GM12878 (cell line): ENCODE measurements around the gene TMC7. TPM values are rescaled to one million over a fixed set of nuclear protein-coding genes. Genes with fewer than 3 reads are reported as not detected.

Experiments
- ATAC-seq: fragments of 200-7000 bp; cut with Tn5 transposase; 3 replicates; pipeline ENCODE4 v1.9.1; 2020; ENCODE audit warnings: mild to moderate bottlenecking, moderate library complexity
- BruUV-seq: library from RNA; stranded (reverse); fragments of 400-500 nt; replicated peaks from 2 replicates; lab custom pipeline; 2021; lab: Mats Ljungman, UMichigan
- CTCF ChIA-PET: fragments of 300-600 bp; sonication (Branson Sonifier 250); formaldehyde crosslinking; extraction: SDS; loops from one replicate; lab custom pipeline; 2021; ENCODE audit warnings: inconsistent platforms; lab: Yijun Ruan, JAX
- POLR2A ChIA-PET: fragments of 350-600 bp; formaldehyde crosslinking; extraction: SDS; loops from one replicate; lab custom pipeline; 2021; ENCODE audit warnings: inconsistent platforms; lab: Charles Lee
- RAD21 ChIA-PET: fragments of 300-600 bp; sonication (Branson Sonifier 250); formaldehyde crosslinking; loops from one replicate; lab custom pipeline; 2023; ENCODE audit warnings: antibody characterized with exemption; ENCODE audit not compliant: unreplicated experiment; lab: Charles Lee
- SMC1A ChIA-PET: fragments of 300-600 bp; sonication (Branson Sonifier 250); formaldehyde crosslinking; loops from one replicate; lab custom pipeline; 2023; ENCODE audit not compliant: unreplicated experiment, uncharacterized antibody; lab: Charles Lee
- DNase-seq: peaks from one replicate; pipeline ENCODE4 v3.0.0-alpha.2; 2011; ENCODE audit warnings: low read depth, low spot score
- FAIRE-seq: peaks from 3 replicates; lab custom pipeline; 2011; peaks lifted over from hg19 to GRCh38; lab: Jason Lieb, UNC
- H2AFZ ChIP-seq: 2 replicates; pipeline ENCODE4 v1.6.0; 2011; ENCODE audit warnings: low read depth, low read length, control low read depth; ENCODE audit not compliant: control insufficient read depth
- H3K27ac ChIP-seq: 2 replicates; pipeline ENCODE4 v1.5.1; 2011; ENCODE audit warnings: control low read depth; ENCODE audit not compliant: control insufficient read depth, insufficient read depth
- H3K27me3 ChIP-seq, 2 experiments: replicated peaks in 1 of 2; 2 replicates each; pipeline versions ENCODE4 v1.6.0 to v1.6.1; 2011; ENCODE audit warnings: low read length in 1 of 2; ENCODE audit not compliant: control insufficient read depth in 2 of 2, insufficient read depth in 2 of 2
- H3K36me3 ChIP-seq, 2 experiments: 2 replicates each; pipeline ENCODE4 v1.5.1; 2011; ENCODE audit warnings: low read length in 1 of 2; ENCODE audit not compliant: control insufficient read depth in 2 of 2, insufficient read depth in 2 of 2
- H3K4me1 ChIP-seq: 2 replicates; pipeline ENCODE4 v1.6.1; 2011; ENCODE audit warnings: mild to moderate bottlenecking, low read length, moderate library complexity, mixed read lengths; ENCODE audit not compliant: control insufficient read depth, insufficient read depth
- H3K4me2 ChIP-seq: 2 replicates; pipeline ENCODE4 v1.6.0; 2011; ENCODE audit warnings: control low read depth; ENCODE audit not compliant: control insufficient read depth, insufficient read depth
- H3K4me3 ChIP-seq: fragments of 200-600 bp; sonication (generic); 2 replicates; pipeline ENCODE4 v1.5.1; 2016
- H3K79me2 ChIP-seq: 2 replicates; pipeline ENCODE4 v1.6.0; 2011; ENCODE audit warnings: low read length; ENCODE audit not compliant: control insufficient read depth, insufficient read depth
- H3K9ac ChIP-seq: 2 replicates; pipeline ENCODE4 v1.8.0; 2011; ENCODE audit warnings: low read length, control low read depth, mixed read lengths; ENCODE audit not compliant: control insufficient read depth, insufficient read depth
- H3K9me3 ChIP-seq: replicated peaks from 3 replicates; pipeline ENCODE4 v1.5.1; 2011; ENCODE audit warnings: mild to moderate bottlenecking, low read length; ENCODE audit not compliant: control insufficient read depth, insufficient read depth
- H4K20me1 ChIP-seq: 2 replicates; pipeline ENCODE4 v1.6.0; 2011; ENCODE audit not compliant: control insufficient read depth, insufficient read depth
- DPF2 ChIP-seq: fragments of 450-650 bp; IDR thresholded peaks from 2 replicates; pipeline ENCODE4 v1.6.1; 2017; ENCODE audit warnings: mild to moderate bottlenecking
- KLF5 ChIP-seq: fragments of 450-650 bp; IDR thresholded peaks from 2 replicates; pipeline ENCODE4 v1.6.1; 2014; ENCODE audit warnings: mild to moderate bottlenecking; ENCODE audit not compliant: partially characterized antibody
- POU2F2 ChIP-seq: IDR thresholded peaks from 3 replicates; pipeline ENCODE4 v1.6.1; 2011; ENCODE audit warnings: low read depth, mild to moderate bottlenecking, low read length, borderline replicate concordance
- TAF1 ChIP-seq: IDR thresholded peaks from 2 replicates; pipeline ENCODE4 v1.6.1; 2011; ENCODE audit warnings: mild to moderate bottlenecking, low read depth, low read length, borderline replicate concordance
- ZNF592 ChIP-seq: fragments of 450-650 bp; IDR thresholded peaks from 2 replicates; pipeline ENCODE4 v1.6.1; 2017; ENCODE audit warnings: mild to moderate bottlenecking, moderate library complexity
- WGBS: methylation state at CpG from one replicate; pipeline ENCODE4 v1.1.6; 2016; ENCODE audit warnings: low lambda C conversion rate; ENCODE audit not compliant: insufficient replicate concordance, insufficient coverage; ENCODE audit errors: missing lambda C conversion rate; 5-methylcytosine and 5-hydroxymethylcytosine counted together
- in situ Hi-C: fragments of 300-500 bp; cut with MboI; formaldehyde crosslinking; loops from 9 replicates; pipeline ENCODE4 v1.14.3; 2018; ENCODE audit warnings: mixed read lengths
- intact Hi-C: fragments of 100-400 bp; cut with micrococcal nuclease; formaldehyde crosslinking; loops from one replicate; pipeline ENCODE4 v1.14.2; 2022; ENCODE audit not compliant: unreplicated experiment
- polyA plus RNA-seq, 11 experiments: library from polyadenylated mRNA; depleted of rRNA in 4 of 11; unstranded in 6 of 11; stranded (reverse) in 5 of 11; fragments of >200 nt; fragmentation: Nextera tagmentation in 4 of 11; fragmentation: Illumina TruSeq in 1 of 11; extraction: Ambion mirVana in 4 of 11; extraction: Trizol in 1 of 11; gene quantifications; 1 replicate in 1 of 11; 2 replicates in 10 of 11; pipeline versions ENCODE4 v1.2.1 to v1.2.3, GENCODE V29; 2011 to 2016; ENCODE audit warnings: inconsistent platforms in 2 of 11, missing spikeins in 2 of 11, low read depth in 1 of 11
- total RNA-seq, 4 experiments: library from RNA; depleted of rRNA in 3 of 4; stranded (reverse); fragments of >200 nt in 3 of 4; fragmentation: Illumina TruSeq in 1 of 4; extraction: Trizol in 1 of 4; gene quantifications; 2 replicates each; pipeline versions ENCODE4 v1.2.1 to v1.2.3, GENCODE V29; 2013 to 2021

The TMC7 gene
- total and polyA plus RNA-seq, 10 of the 15 experiments (the other 5 are each of a cell fraction or from before 2014, with no cell fraction given): 0.15 TPM; not detected in 9

GRCh38 chr16:19104607-19105006 lies 120.9 kb downstream of the TMC7 start:
- no peak overlapping the region for H3K4me3 ChIP-seq
- POLR2A ChIA-PET: no interaction called here
- FAIRE-seq (no peak), ATAC-seq (no peak), DNase-seq (no peak)
- BruUV-seq: no TSS peak
- CTCF ChIA-PET: interaction anchor here (1.6 kb wide), 1 partner anchor 76 kb away, joined by 4 read pairs; no protein-coding TSS in a partner anchor
- RAD21 ChIA-PET: no interaction called here
- peaks cover 24% of the 10 kb centered on the region for H3K4me1 ChIP-seq
- in situ Hi-C loops: no loop called here
- WGBS: 69% methylated on average over 5 of the region's 5 CpGs
- SMC1A ChIA-PET: interaction anchor here (0.7 to 2.0 kb wide), 5 partner anchors 13 to 75 kb away, joined by 3 to 6 read pairs (median 3); no protein-coding TSS in a partner anchor
- intact Hi-C loops: no loop called here
- H3K27me3 ChIP-seq: no peaks in the 10 kb centered on the region
- H3K36me3 ChIP-seq: no peaks in the 10 kb centered on the region
- H4K20me1 ChIP-seq: no peaks in the 10 kb centered on the region
- TF ChIP-seq DPF2 (no peak), KLF5 (no peak), ZNF592 (no peak), TAF1 (no peak), POU2F2 (no peak)
- no peak overlapping the region for H2AFZ ChIP-seq
- no peak overlapping the region for H3K9ac ChIP-seq
- H3K27ac ChIP-seq: no peak overlapping the region
- H3K4me2 ChIP-seq: no peak overlapping the region
- no peaks in the 10 kb centered on the region for H3K79me2 ChIP-seq
- no peaks in the 10 kb centered on the region for H3K9me3 ChIP-seq
